Kidney (tissue), 14 donors: ENCODE data around the gene LDLRAD1. TPM values are rescaled to one million over a fixed set of nuclear protein-coding genes. Genes with fewer than 3 reads are reported as not detected.
"Not testable (repeated sequence)": the region's sequence is repeated elsewhere in the genome, so short reads cannot be mapped to it uniquely, and the experiment has no call there.

Experiments used
- DNase-seq, 5 donors: peaks; one replicate each; pipeline ENCODE4 v3.0.0-alpha.2; 2013 to 2020
- FAIRE-seq: peaks from 2 replicates; lab custom pipeline; 2012; peaks lifted over from hg19 to GRCh38; lab: Jason Lieb, UNC
- H3K27ac ChIP-seq, 2 donors: one replicate each; pipeline ENCODE4 v1.7.0; 2013; ENCODE audit warnings: low read depth in 2 of 2, low read length in 2 of 2, inconsistent platforms in 1 of 2
- H3K27me3 ChIP-seq: one replicate; pipeline ENCODE4 v1.7.1; 2013; ENCODE audit warnings: low read length, inconsistent platforms; ENCODE audit not compliant: control insufficient read depth, insufficient read depth
- H3K36me3 ChIP-seq, 3 donors: one replicate each; pipeline versions ENCODE4 v1.7.0 to v1.7.1; 2013; ENCODE audit warnings: low read length in 3 of 3, control low read depth in 1 of 3, inconsistent platforms in 1 of 3; ENCODE audit not compliant: insufficient read depth in 3 of 3, control insufficient read depth in 2 of 3
- H3K4me1 ChIP-seq, 3 donors: one replicate each; pipeline versions ENCODE4 v1.7.0 to v1.7.1; 2013; ENCODE audit warnings: low read length in 3 of 3, inconsistent platforms in 1 of 3, low read depth in 1 of 3; ENCODE audit not compliant: control insufficient read depth in 2 of 3, insufficient read depth in 2 of 3
- H3K4me3 ChIP-seq, 3 donors: one replicate each; pipeline versions ENCODE4 v1.7.0 to v1.8.1; 2013; ENCODE audit warnings: low read length in 3 of 3, control low read depth in 1 of 3, inconsistent platforms in 1 of 3
- H3K9ac ChIP-seq, 3 donors: one replicate each; pipeline versions ENCODE4 v1.7.0 to v1.7.1; 2013; ENCODE audit warnings: low read length in 3 of 3, control low read depth in 1 of 3, inconsistent platforms in 1 of 3
- H3K9me3 ChIP-seq, 3 donors: one replicate each; pipeline versions ENCODE4 v1.7.0 to v1.7.1; 2013; ENCODE audit warnings: low read length in 3 of 3, control low read depth in 1 of 3, inconsistent platforms in 1 of 3; ENCODE audit not compliant: control insufficient read depth in 2 of 3, insufficient read depth in 1 of 3
- intact Hi-C: fragments of 100-400 bp; cut with DNase I; formaldehyde crosslinking; loops from one replicate; pipeline ENCODE4 v1.11.1; 2022
- polyA plus RNA-seq: library from polyadenylated mRNA; stranded (reverse); fragments of 350-450 nt; fragmentation: Illumina TruSeq; extraction: RNeasy Lipid Tissue Mini Kit (QIAGEN cat#74804); gene quantifications from one replicate; pipeline ENCODE4 v1.2.3, GENCODE V29; 2014; ENCODE audit warnings: low read depth, low replicate concordance; ENCODE audit not compliant: insufficient read depth
- total RNA-seq: library from RNA; stranded (reverse); fragmentation: NEBNext Ultra II Directional; extraction: Animal tissue kit (Norgen Biotek cat#: 25700); gene quantifications from one replicate; pipeline ENCODE4 v1.2.1, GENCODE V29; 2021
- TF ChIP-seq, protein P1 (sequence below): IDR thresholded peaks from 3 replicates; pipeline ENCODE4 v1.5.1; 2012; ENCODE audit warnings: mild to moderate bottlenecking, moderate library complexity, borderline replicate concordance; ENCODE audit not compliant: insufficient read depth; ENCODE audit errors: extremely low read depth
- donor health status: control.
- donor health status: control.
- donor health status: control.
- donor health status: control.
- donor health status: control.
- donor health status: DM: yes; HTN: yes; CAD: no.
- donor health status: Normal renal cell carcinoma (clear cell type).

The LDLRAD1 gene
- total and polyA plus RNA-seq, 2 donors from 2014 or later: not detected

DNA sequence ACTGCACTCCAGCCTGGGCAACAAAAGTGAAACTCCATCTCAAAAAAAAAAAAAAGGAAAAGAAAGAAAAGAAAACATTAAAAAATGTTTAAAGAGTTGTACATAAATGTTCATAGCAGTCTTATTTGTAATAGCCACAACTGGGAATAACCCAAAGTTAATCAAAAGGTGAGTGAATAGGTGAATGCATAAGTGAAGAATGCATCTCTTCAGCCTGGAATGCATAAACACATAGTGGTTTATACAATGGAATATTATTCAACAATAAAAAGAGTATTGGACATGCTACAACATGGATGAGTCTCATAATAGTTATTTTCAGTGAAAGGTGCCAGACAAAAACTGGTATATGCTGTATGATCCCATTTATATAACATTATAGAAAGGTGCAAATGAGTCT is 18.1 kb downstream of the LDLRAD1 start:
- Histone ChIP-seq H3K27ac (no peak overlapping the region), H3K9me3 (no peaks in the 10 kb centered on the region), H3K9ac (no peak overlapping the region), H3K4me1 (no peaks in the 10 kb centered on the region), H3K27me3 (no peaks in the 10 kb centered on the region), H3K4me3 (no peak overlapping the region), H3K36me3 (no peaks in the 10 kb centered on the region)
- DNase-seq (no peak), FAIRE-seq (no peak)
- intact Hi-C loops: no loop called here
- TF ChIP-seq, protein P1, sequence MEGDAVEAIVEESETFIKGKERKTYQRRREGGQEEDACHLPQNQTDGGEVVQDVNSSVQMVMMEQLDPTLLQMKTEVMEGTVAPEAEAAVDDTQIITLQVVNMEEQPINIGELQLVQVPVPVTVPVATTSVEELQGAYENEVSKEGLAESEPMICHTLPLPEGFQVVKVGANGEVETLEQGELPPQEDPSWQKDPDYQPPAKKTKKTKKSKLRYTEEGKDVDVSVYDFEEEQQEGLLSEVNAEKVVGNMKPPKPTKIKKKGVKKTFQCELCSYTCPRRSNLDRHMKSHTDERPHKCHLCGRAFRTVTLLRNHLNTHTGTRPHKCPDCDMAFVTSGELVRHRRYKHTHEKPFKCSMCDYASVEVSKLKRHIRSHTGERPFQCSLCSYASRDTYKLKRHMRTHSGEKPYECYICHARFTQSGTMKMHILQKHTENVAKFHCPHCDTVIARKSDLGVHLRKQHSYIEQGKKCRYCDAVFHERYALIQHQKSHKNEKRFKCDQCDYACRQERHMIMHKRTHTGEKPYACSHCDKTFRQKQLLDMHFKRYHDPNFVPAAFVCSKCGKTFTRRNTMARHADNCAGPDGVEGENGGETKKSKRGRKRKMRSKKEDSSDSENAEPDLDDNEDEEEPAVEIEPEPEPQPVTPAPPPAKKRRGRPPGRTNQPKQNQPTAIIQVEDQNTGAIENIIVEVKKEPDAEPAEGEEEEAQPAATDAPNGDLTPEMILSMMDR: no peak

DNA sequence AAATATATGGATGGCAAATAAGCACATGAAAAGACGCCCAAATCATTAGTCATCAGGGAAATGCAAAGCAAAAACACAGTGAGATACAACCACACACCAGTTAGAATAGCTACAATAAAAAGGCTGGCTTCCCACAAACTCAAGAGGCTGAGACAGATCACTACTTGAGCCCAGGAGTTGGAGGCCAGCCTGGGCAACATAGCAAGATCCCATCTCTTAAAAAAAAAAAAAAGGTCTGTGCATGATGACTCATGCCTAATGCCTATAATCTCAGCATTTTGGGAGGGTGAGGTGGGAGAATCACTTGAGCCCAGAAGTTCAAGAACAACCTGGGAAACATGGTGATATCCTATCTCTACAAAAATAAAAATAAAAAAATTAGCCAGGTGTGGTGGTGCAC is 19.8 kb downstream of the LDLRAD1 start:
- intact Hi-C loops: no loop called here
- H3K4me3 ChIP-seq: no peak overlapping the region
- H3K27ac ChIP-seq: no peak overlapping the region
- H3K4me1 ChIP-seq: no peaks in the 10 kb centered on the region
- H3K9ac ChIP-seq: no peak overlapping the region
- H3K36me3 ChIP-seq: no peaks in the 10 kb centered on the region
- FAIRE-seq: no peak
- TF ChIP-seq, protein P1: no peak
- no peak for DNase-seq
- H3K9me3 ChIP-seq: no peaks in the 10 kb centered on the region
- H3K27me3 ChIP-seq: no peaks in the 10 kb centered on the region

DNA sequence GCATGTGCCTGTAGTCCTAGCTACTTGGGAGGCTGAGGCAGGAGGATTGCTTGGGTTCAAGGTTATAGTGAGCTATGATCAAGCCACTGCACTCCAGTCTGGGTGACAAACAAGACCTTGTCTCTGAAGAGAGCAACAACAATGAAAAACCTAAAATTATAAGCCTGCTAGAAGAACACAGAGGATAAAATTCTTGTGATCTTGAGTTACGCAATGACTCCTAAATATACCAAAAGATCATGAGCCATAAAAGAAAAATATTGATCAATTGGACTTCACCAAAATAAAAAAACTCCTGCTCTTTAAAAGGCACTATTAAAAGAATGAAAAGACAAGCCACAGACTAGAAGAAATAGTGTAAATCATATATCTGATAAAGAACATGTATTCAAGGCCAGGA is 22.3 kb downstream of the LDLRAD1 start:
- FAIRE-seq (no peak), DNase-seq (no peak)
- H3K9ac ChIP-seq: no peak overlapping the region
- intact Hi-C loops: no loop called here
- no peaks in the 10 kb centered on the region for H3K36me3 ChIP-seq
- H3K4me1 ChIP-seq: no peaks in the 10 kb centered on the region
- H3K9me3 ChIP-seq: no peaks in the 10 kb centered on the region
- H3K27me3 ChIP-seq: no peaks in the 10 kb centered on the region
- TF ChIP-seq, protein P1: no peak
- H3K27ac ChIP-seq: no peak overlapping the region
- H3K4me3 ChIP-seq: no peak overlapping the region

DNA sequence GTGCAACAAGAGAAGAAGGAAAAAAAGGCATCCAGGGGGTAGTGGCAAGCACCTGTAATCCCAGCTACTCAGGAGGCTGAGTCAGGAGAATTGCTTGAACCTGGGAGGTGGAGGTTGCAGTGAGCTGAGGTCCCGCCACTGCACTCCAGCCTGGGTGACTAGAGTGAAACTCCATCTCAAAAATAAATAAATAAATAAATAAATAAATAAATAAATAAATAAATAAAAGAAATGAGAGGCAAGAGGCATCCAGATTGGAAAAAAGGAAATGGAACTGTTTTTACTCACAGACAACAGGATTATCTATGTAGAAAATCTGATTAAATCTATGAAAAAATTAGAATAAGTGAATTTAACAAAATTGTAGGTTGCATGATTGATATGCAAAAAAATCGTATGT is 23.5 kb downstream of the LDLRAD1 start:
- H3K9ac ChIP-seq, H3K27ac ChIP-seq, intact Hi-C loops, FAIRE-seq, H3K4me3 ChIP-seq, H3K9me3 ChIP-seq, DNase-seq, H3K27me3 ChIP-seq, H3K4me1 ChIP-seq, H3K36me3 ChIP-seq: not testable (repeated sequence)
